HG02610 (cell line): ENCODE data around the gene TPCN2.

Source experiments
- ATAC-seq: cut with Tn5 transposase; IDR thresholded peaks from one replicate; pipeline ENCODE4 v1.9.1; 2021; ENCODE audit warnings: mild to moderate bottlenecking, moderate library complexity; ENCODE audit not compliant: unreplicated experiment

Gene TPCN2

DNA sequence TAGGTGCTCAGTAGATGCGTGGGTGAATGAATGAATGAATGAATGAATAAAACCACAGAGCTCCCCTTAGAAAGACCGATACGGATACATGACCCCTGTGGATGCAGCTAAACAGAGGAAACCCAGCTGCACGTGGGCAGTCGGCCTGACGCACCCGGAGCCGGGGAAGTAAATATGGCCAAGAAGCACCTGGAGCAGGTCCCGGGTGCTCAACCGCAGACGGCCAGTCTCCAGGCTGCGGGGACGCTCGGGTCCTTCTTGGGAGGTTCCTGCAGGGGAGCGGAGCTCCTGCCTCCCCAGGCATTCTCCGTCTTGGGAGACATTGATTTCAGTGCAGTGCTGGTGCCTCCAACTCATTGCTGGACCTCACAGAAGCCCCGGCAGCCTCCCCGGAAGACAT lies 11.7 kb upstream of the TPCN2 start:
- ATAC-seq = no peak

DNA sequence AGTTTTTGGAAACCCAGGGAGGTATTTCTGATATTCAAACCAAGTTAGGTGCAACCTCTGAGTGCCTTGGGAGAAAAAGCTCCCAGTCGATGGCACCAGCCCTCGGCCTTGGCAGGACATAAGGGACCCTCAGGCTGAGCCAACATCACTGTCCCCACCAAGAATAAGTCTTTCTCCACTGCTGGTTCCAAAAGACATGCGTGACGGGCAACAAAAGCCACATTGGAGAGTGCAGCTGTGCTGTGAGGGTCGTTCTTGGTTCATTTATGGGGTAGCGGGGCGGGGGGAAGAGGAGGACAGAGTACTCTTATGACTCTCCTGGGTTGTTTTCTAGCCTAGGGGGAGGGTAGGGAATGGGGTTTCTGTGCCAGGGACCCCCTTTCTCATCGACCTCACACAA lies 11.2 kb upstream of the TPCN2 start:
- ATAC-seq = no peak

DNA sequence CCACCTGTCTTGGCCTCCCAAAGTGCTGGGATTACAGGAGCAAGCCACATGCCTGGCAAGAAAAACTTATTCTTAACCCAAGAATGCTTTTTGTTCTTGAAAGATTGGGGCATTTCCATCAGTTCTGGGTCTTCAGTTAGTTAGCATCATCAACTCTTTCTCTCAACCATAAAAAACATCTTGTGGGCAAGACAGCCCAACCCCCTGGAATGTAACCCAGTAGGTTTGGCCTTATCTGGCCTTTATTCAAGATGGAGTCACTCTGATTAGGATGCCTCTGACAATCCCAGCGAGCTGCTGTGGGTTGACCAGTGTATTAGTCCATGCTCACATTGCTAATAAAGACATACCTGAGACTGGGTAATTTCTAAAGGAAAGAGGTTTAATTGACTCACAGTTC lies 9.2 kb upstream of the TPCN2 start:
- ATAC-seq = no peak

DNA sequence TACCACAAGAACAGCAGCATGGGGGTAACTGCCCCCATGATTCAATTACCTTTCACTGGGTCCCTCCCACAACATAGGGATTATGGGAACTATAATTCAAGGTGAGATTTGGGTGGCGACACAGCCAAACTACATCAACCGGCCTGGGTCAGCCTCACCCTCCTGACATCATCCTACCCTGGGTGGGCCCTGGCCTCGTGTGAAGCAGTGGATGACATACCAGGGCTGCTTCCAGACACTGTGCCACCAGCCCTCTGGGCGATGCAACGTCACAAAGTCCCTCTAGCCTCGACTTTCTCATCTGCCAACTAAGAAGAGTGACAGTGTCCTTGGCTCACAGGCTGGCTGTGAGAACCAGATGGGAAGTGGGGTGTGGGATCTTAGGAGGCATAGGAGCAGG lies 8.7 kb upstream of the TPCN2 start:
- ATAC-seq = no peak

GRCh38 chr11:69040581-69041260 lies 8.0 kb upstream of the TPCN2 start:
- ATAC-seq = no peak

- ATAC-seq = no peak
Observed at GRCh38 chr11:69041516-69041915, 7.2 kb upstream of the TPCN2 start.

- no peak for ATAC-seq
Observed at GRCh38 chr11:69044111-69045013, 4.4 kb upstream of the TPCN2 start.

DNA sequence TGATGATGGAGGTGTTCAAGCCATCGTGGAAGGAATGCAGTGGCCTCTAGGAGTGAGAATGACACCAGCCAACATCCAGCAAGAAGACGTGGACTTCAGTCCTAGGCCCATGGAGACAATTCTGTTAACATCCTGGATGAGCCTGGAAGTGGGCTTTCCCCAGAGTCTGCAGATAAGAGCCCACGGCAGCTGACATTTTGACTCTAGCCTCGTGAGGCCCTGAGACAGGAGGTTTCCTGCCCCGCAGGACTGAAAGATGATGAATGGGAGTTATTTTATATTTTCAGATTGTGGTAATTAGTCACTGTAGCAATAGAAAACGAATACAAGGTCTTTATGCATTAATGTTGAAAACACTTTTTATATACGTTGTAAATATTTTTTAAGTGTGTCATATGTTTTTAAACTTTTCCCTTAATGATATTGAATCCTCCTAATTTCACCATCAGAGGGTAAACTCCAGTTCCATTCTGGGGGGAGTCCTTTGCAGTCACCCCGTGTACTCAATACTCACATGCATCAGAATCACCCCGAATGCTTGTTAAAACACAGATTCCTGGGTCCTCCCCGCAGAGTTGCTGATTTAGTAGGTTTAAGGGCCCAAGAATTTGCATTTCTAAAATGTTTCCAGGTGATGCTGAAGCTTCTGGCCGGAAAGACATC lies 570 bp upstream of the TPCN2 start:
- no peak for ATAC-seq

DNA sequence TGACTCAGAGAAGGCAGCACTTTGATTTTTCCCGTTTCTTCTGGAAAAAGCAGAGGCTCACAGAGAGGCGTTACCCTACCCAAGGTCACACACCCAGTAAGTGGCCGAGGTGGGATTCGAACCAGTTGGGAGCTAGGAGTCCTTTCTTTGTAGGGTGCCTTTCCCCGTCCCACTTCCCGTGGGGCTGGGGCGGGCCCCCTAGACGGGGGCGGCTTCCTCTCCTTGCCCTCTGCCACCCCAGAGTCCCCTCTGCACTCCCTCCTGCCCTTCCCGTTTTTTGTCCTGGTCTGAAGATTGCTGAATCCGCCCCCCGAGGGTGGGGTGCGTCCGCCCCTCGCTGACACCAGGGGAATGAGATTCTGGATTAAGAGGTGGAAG lies 747 bp downstream of the TPCN2 start:
- no peak for ATAC-seq

DNA sequence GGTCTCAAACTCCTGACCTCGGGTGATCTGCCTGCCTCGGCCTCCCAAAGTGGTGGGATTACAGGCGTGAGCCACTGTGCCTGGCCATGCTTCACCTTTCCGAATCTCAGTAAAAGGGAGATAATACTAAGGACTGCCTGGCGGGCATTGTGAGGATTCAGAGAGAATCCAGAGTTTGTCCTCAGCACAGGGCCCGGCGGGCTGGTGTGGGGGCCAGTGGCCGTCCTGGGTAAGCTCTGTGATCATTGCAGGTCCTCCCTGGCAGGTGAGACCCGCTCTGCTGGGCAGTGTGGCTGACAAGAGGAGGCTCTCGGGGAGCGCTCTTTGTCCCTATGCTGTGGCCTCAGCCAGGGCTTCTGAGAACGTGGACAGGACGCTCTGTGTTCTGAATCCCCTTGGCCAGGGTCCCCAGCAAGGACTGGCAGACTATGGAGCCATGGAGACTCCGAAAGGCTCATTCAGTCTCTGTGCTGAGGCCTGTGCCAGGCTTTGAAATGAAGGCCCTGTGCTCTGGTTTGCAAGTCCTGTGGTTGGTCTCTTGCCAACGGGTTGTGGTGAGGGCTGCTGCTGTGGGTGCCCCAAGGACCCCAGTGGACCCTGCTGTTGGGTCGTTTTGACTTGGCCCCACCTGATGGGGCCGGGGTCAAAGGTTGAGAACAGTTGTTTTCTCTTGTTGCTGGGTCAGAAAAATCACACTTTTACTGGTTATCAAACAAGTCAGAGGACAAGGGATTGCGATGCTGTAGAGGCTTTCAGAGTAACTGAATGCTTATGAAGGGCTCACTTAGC lies 2.1 kb downstream of the TPCN2 start:
- no peak for ATAC-seq

DNA sequence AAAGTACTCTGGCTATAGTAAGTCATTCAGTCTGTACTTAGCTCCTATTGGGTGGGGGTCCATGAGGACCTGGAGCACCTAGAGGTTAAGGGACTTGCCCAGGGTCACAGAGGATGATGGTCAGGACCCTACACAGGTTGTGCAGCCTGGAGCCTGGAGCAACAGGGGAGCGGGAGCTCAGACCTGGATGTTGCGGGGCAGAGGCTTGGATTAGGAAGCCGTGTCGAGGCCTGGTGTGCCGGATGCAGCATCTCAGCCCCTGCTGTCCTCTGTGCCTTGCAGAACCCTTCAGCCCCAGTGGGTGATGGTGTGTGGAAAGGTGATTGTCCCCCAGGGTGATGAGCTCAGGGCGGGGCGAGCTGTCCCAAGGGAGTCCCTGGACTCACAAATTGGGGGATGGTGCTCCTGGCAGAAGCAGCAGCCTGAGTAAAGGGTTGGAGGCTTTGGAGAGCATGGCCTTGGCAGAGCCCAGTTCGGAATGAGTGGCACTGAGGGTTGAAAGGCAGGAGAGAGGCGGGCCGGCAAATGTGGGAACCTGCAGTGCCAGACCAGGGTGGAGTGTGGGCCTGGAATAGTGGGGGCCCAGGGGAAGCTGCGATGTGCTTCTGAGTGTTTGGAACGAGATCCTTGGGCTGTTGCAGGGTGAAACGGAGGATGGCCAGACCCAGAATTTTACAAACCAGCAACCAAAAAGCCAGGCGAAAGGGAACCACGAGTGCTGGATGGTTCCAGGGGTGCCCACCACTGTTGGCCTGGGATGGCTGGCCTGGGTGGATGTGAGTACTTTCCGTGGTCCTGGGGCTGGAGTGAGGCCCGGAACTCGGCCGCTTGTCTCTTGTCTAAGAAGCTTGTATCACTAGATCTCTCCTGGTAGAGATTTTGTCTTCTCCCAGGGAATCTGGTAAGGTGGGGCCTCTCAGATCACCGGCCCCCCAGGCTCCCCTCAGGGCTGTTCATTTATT lies 2.9 kb downstream of the TPCN2 start:
- no peak for ATAC-seq

DNA sequence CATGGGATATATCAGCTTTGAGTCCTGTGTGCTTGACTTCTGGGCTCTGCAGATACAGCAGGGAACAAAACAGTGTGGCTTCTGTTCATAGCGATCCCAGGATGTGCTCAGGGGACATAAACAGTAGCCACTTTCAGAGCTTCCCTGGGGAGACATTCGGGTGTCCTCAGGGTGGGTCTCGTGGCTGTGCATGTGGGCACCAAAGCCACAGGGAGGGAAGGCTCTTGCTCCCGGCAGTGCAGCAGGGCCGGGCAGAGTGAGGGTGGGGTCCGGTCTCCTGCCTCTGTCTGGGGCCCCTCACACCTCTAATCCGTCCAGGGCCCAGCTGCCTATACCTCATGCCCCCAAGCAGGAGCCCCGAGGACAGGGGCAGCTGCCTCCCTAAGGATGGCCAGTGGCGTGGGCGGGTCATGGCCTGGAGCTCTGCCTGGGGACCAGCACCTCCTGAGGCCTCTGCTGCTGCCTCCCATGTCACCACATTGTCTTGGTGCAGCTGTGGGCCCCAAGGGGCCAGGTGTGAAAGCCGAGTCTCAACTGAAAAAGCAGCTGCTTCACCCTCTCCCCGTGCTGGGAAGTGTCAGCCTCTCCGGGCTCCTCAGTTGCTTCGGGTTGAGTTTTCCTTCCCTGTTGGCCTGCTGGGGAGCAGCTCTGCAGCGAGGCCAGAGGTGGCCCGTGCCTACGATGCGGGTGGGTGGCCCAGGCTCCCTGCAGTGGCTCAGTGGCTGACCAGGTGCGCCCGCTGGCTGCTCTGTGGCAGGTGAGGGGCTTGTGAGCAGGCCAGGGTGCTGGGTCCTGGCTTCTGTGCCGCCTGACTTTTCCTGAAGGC lies 3.8 kb downstream of the TPCN2 start:
- no peak for ATAC-seq

DNA sequence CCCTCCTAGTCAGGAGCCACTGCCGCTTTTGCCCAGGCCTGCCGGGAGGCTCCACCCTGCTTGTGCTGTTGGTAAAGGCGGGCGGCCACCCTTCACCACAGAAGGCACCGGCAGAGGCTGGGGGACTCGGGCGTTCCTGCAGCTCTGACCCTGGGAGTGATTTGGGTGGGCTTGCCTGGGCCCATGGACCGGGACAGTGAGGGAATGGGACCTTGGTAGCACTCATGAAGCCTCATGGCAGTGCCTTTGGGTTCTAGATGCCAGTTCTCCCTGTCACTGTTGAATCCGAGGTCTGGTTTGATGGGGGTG lies 4.4 kb downstream of the TPCN2 start:
- no peak for ATAC-seq

DNA sequence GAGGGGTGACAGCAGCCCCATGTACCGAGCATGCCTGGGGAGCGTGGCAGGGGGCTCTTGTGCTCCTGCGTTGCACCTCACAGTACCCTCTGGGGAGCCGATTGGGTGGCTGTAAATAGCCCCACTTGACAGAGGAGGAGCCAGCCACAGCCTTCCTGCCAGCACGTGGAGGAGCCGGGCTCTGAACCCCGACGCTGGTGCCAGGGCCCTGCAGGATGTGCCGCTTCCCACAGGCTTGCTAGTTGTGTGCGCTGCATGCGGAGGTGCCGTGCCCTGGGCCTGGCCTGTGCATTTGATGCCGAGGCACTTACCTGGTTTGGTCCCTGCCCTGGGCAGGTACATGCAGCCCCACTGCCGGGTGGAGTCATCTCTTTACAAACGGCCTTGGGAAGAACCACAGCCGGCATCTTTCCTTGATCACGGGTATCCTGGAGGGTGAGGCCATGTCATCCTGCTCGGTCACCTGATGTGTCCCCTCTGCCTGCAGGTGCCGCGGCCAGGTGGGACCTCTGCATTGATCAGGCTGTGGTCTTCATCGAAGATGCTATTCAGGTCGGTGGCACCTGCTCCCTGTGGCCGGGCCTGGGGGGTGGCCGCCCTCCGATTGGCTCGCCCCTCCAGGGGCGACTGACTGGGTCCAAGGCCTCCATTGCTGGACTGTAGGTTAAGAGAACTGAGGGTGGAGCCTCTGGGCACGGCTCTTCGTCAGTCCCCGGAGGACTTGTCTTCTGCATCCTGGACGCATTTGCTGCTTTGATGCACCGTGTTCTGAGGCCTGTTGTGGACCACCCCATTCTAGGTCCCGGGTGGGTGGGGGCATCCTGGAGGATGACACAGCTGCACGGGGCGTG lies 5.0 kb downstream of the TPCN2 start:
- ATAC-seq = no peak

GRCh38 chr11:69054397-69055211 lies 5.9 kb downstream of the TPCN2 start:
- ATAC-seq = no peak

DNA sequence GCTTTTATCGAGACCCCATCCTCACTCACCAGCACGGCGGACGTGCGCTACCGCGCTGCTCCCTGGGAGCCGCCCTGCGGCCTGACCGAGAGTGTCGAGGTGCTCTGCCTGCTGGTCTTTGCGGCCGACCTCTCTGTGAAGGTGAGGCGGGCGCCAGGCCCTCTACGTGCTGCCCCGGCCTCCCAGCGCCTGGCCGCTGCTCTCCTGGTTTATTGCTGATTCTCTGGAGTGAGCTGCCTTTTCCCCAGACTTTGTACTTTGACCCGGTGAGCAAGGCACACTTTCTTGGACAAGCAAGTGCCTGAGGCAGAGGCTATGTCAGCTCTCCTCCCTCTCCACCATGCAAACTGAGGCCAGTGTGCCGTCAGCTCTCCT lies 6.5 kb downstream of the TPCN2 start:
- no peak for ATAC-seq
